Ovary (tissue), 9 donors: ENCODE results near the gene WDR54. TPM values are rescaled to one million over a fixed set of nuclear protein-coding genes. Genes with fewer than 3 reads are reported as not detected.

Experiments
- DNase-seq, 5 donors: peaks; one replicate each; pipeline ENCODE4 v3.0.0-alpha.2; 2019 to 2020
- H3K27ac ChIP-seq, 2 donors: fragments of 200-600 bp; one replicate each; pipeline versions ENCODE4 v1.5.1 to v1.8.0; 2019 to 2022
- H3K27me3 ChIP-seq: fragments of 200-600 bp; one replicate; pipeline ENCODE4 v1.8.0; 2022
- H3K36me3 ChIP-seq: fragments of 200-600 bp; sonication (generic); one replicate; pipeline ENCODE4 v1.5.1; 2019
- H3K4me1 ChIP-seq: one replicate; pipeline ENCODE4 v1.8.1; 2013; ENCODE audit warnings: mild to moderate bottlenecking, moderate library complexity; ENCODE audit not compliant: insufficient read depth
- H3K4me3 ChIP-seq: fragments of 200-600 bp; sonication (generic); one replicate; pipeline ENCODE4 v1.5.1; 2017
- H3K9me3 ChIP-seq, 2 donors: fragments of 200-600 bp in 1 of 2; sonication (generic) in 1 of 2; one replicate each; pipeline versions ENCODE4 v1.5.1 to v1.8.1; 2013 to 2019; ENCODE audit warnings: mild to moderate bottlenecking in 1 of 2, moderate library complexity in 1 of 2
- CTCF ChIP-seq, 3 donors: fragments of 450-650 bp in 2 of 3; fragments of 200-600 bp in 1 of 3; IDR thresholded peaks; one replicate each; pipeline versions ENCODE4 v1.5.1 to v1.8.0; 2016 to 2022; ENCODE audit warnings: antibody characterized with exemption in 3 of 3, mild to moderate bottlenecking in 1 of 3
- EP300 ChIP-seq: sonication (generic); formaldehyde crosslinking; IDR thresholded peaks from one replicate; pipeline ENCODE4 v1.6.1; 2017; ENCODE audit warnings: antibody characterized with exemption
- POLR2A ChIP-seq: fragments of 450-650 bp; IDR thresholded peaks from one replicate; pipeline ENCODE4 v1.6.1; 2017; ENCODE audit warnings: antibody characterized with exemption, mild to moderate bottlenecking, moderate library complexity
- WGBS, 3 donors: extraction: QIAGEN DNeasy Blood & Tissue Kit in 1 of 3; methylation state at CpG; one replicate each; pipeline versions ENCODE4 v1.1.5 to v1.1.7; 2013 to 2017; 5-methylcytosine and 5-hydroxymethylcytosine counted together
- intact Hi-C, 4 donors: fragments of 100-400 bp; cut with DNase I; formaldehyde crosslinking; loops; one replicate each; pipeline versions ENCODE4 v1.11.0 to v1.15.1; 2022 to 2023
- polyA plus RNA-seq, 2 donors: library from polyadenylated mRNA; stranded (reverse); fragments of 200-250 nt in 1 of 2; fragments of 350-450 nt in 1 of 2; fragmentation: Illumina TruSeq in 1 of 2; extraction: RNeasy Lipid Tissue Mini Kit (QIAGEN cat#74804) in 1 of 2; gene quantifications; one replicate each; pipeline ENCODE4 v1.2.3, GENCODE V29; 2013 to 2014
- total RNA-seq, 7 donors: library from RNA; depleted of rRNA in 2 of 7; stranded (reverse); fragments of >200 nt in 2 of 7; fragmentation: NEBNext Ultra II Directional in 3 of 7; extraction: Animal tissue kit (Norgen Biotek cat#: 25700) in 3 of 7; gene quantifications; one replicate each; pipeline versions ENCODE4 v1.1.0 to v1.2.4, GENCODE V29; 2016 to 2023
- donor health status: DM: no; HTN: no; CAD: no; lungs with moderate emphysema.
- donor health status: DM: no; HTN: no; CAD: no.
- donor health status: Bipolar disorder and iron deficiency.
- donor health status: DM: yes; HTN: yes; CAD: no.
- donor health status: DM: no; HTN: no; CAD: no.
- donor health status: DM: yes; HTN: yes; CAD: no.

WDR54 gene
- total and polyA plus RNA-seq, 9 donors, result 8.6 to 41.6 (median 16.2) TPM

- 62 to 77% (median 74%) methylated on average over 6 of the region's 6 CpGs for WGBS, 3 donors
- H3K4me1 ChIP-seq, result peaks cover 7% of the 10 kb centered on the region
- no peak overlapping the region for H3K27ac ChIP-seq
- H3K4me3 ChIP-seq, result no peak overlapping the region
- intact Hi-C loops, result no loop called here
- H3K36me3 ChIP-seq, result no peaks in the 10 kb centered on the region
- H3K27me3 ChIP-seq, result no peaks in the 10 kb centered on the region
- no peak for TF ChIP-seq EP300
- TF ChIP-seq POLR2A, result no peak
- no peak for TF ChIP-seq CTCF (IDR thresholded peaks at IDR 0.05)
- DNase-seq, result no peak
- no peaks in the 10 kb centered on the region for H3K9me3 ChIP-seq
These were observed 15.5 kb downstream of the WDR54 start for GRCh38 chr2:74436848-74437695.

GRCh38 chr2:74438248-74438647, 16.7 kb downstream of the WDR54 start:
- no peak for DNase-seq
- TF ChIP-seq EP300 (no peak), CTCF (IDR thresholded peaks at IDR 0.05) (no peak), POLR2A (no peak)
- H3K9me3 ChIP-seq, result no peaks in the 10 kb centered on the region
- no peaks in the 10 kb centered on the region for H3K36me3 ChIP-seq
- no peaks in the 10 kb centered on the region for H3K27me3 ChIP-seq
- intact Hi-C loops, result no loop called here
- H3K4me3 ChIP-seq, result no peak overlapping the region
- H3K4me1 ChIP-seq, result peaks cover 7% of the 10 kb centered on the region
- H3K27ac ChIP-seq, result no peak overlapping the region
- WGBS, 3 donors, result 77 to 83% (median 81%) methylated on average over 1 of the region's 1 CpG

GRCh38 chr2:74439373-74439772, 17.8 kb downstream of the WDR54 start:
- peaks cover 7% of the 10 kb centered on the region for H3K4me1 ChIP-seq

GRCh38 chr2:74439803-74440377, 18.4 kb downstream of the WDR54 start:
- Histone ChIP-seq H3K27me3 (no peaks in the 10 kb centered on the region), H3K4me1 (peaks cover 7% of the 10 kb centered on the region), H3K27ac (no peak overlapping the region), H3K4me3 (peak overlapping the region; percentile 32), H3K36me3 (no peaks in the 10 kb centered on the region), H3K9me3 (no peaks in the 10 kb centered on the region)
- WGBS, 3 donors, result 2 to 7% (median 2%) methylated on average over 14 of the region's 14 CpGs
- peak in 3 of 5 donors; percentile 35 to 65 (median 57) for DNase-seq
- TF ChIP-seq CTCF (IDR thresholded peaks at IDR 0.05) (no peak), EP300 (no peak), POLR2A (no peak)
- intact Hi-C loops, result no loop called here

More at GRCh38 chr2:74439373-74439772, 17.8 kb downstream of the WDR54 start:
- H3K27ac ChIP-seq, result no peak overlapping the region
- no peak overlapping the region for H3K4me3 ChIP-seq
- no peaks in the 10 kb centered on the region for H3K27me3 ChIP-seq
- WGBS, 3 donors, result 18 to 28% (median 21%) methylated on average over 3 of the region's 3 CpGs
- H3K9me3 ChIP-seq, result no peaks in the 10 kb centered on the region
- DNase-seq, result peak in 1 of 5 donors; percentile 12
- H3K36me3 ChIP-seq, result no peaks in the 10 kb centered on the region
- intact Hi-C loops, result no loop called here
- TF ChIP-seq CTCF (IDR thresholded peaks at IDR 0.05), result no peak
